IPS-15b (cell line): ENCODE results near the gene UBE2D1.

Experiments used
- H3K27me3 ChIP-seq: one replicate; pipeline ENCODE4 v1.6.1; 2013; ENCODE audit warnings: low read length; ENCODE audit not compliant: control insufficient read depth, insufficient read depth
- H3K36me3 ChIP-seq: one replicate; pipeline ENCODE4 v1.6.1; 2013; ENCODE audit warnings: low read length; ENCODE audit not compliant: control insufficient read depth, insufficient read depth
- H3K4me1 ChIP-seq: one replicate; pipeline ENCODE4 v1.6.1; 2013; ENCODE audit warnings: mild to moderate bottlenecking, low read length; ENCODE audit not compliant: control insufficient read depth, insufficient read depth
- H3K4me3 ChIP-seq: one replicate; pipeline ENCODE4 v1.5.1; 2013; ENCODE audit warnings: low read depth, low read length
- H3K9ac ChIP-seq: one replicate; pipeline ENCODE4 v1.6.1; 2013; ENCODE audit warnings: low read depth, mild to moderate bottlenecking, low read length
- H3K9me3 ChIP-seq: one replicate; pipeline ENCODE4 v1.6.1; 2013; ENCODE audit warnings: mild to moderate bottlenecking, low read length; ENCODE audit not compliant: control insufficient read depth, insufficient read depth

The UBE2D1 gene

DNA sequence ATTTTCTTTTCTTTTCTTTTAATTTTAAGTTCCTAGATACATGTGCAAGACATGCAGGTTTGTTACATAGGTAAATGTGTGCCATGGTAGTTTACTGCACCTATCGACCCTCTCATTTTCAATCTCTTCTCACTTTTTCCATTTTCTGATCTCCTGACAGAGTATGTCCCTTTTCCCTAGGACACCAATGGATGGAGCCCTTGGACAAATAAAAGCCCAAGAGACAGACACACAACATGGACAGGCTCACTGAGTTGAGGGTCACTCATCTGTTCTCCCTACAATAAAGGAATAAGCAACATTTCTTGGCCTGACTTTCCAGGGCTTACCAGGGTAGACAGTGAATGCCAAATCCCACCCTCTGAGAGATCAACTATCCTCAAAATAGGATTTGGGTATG, 15.2 kb upstream of the UBE2D1 start:
- Histone ChIP-seq H3K36me3 (no peaks in the 10 kb centered on the region), H3K4me1 (no peaks in the 10 kb centered on the region), H3K4me3 (no peak overlapping the region), H3K9ac (no peak overlapping the region), H3K9me3 (no peaks in the 10 kb centered on the region), H3K27me3 (no peaks in the 10 kb centered on the region)

DNA sequence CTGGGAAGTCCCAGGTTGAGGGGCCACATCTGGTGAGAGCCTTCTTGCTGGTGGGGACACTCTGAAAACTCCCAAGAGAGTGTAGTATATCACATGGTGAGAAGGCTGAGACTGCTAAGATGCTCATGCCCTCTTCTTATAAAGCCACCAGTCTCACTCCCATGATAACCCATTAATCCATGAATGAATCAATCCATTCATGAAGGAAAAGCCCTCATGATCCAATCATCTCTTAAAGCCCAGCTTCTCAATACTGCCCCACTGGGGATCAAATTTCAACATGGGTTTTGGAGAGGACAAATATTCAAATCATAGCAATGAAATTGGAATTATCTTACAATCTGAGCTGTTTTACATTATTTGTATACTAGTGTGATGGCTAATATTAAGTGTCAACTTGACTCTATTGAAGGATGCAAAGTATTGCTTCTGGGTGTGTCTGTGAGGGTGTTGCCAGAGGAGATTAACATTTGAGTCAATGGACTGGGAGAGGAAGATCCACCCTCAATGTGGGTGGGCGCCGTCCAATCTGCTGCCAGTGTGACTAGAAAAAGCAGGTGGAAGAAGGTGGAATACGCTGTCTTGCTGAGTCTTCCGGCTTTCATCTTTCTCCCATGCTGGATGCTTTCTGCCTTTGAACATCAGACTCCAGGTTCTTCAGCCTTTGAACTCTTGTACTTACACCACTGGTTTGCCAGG, 14.3 kb upstream of the UBE2D1 start:
- Histone ChIP-seq H3K4me3 (no peak overlapping the region), H3K27me3 (no peaks in the 10 kb centered on the region), H3K36me3 (no peaks in the 10 kb centered on the region), H3K9me3 (no peaks in the 10 kb centered on the region), H3K4me1 (no peaks in the 10 kb centered on the region), H3K9ac (no peak overlapping the region)

GRCh38 chr10:58322072-58322834, 12.6 kb upstream of the UBE2D1 start:
- H3K9me3 ChIP-seq, result no peaks in the 10 kb centered on the region
- H3K9ac ChIP-seq, result no peak overlapping the region
- H3K36me3 ChIP-seq, result no peaks in the 10 kb centered on the region
- H3K27me3 ChIP-seq, result no peaks in the 10 kb centered on the region
- no peaks in the 10 kb centered on the region for H3K4me1 ChIP-seq
- no peak overlapping the region for H3K4me3 ChIP-seq

GRCh38 chr10:58322835-58323209, 12.0 kb upstream of the UBE2D1 start:
- no peaks in the 10 kb centered on the region for H3K27me3 ChIP-seq
- no peak overlapping the region for H3K9ac ChIP-seq
- H3K36me3 ChIP-seq, result no peaks in the 10 kb centered on the region
- H3K4me1 ChIP-seq, result no peaks in the 10 kb centered on the region
- H3K4me3 ChIP-seq, result no peak overlapping the region
- no peaks in the 10 kb centered on the region for H3K9me3 ChIP-seq

DNA sequence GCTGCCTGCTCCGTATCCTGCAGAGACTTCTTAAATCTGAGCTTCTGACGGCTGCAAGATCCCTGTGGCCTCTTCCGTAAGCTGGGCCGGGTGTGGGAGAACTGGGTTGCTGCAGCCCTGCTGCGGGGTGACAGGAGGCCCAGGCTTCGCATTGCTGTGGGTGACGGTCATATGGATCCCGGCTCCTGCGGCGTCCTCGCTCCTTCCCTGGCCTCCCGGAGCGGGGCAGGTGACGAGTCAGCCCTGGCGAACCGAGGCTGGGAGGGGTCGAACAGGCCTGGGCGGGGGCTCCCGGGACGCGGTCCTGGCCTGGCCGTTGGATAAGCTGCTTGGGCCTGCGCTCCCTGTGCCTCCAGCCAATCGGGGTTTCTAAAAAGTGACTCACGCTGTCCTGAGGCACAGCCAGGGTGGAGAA, 7.8 kb upstream of the UBE2D1 start:
- Histone ChIP-seq H3K9ac (no peak overlapping the region), H3K4me3 (peak overlapping the region; percentile 4), H3K4me1 (no peaks in the 10 kb centered on the region), H3K9me3 (no peaks in the 10 kb centered on the region), H3K27me3 (no peaks in the 10 kb centered on the region), H3K36me3 (no peaks in the 10 kb centered on the region)

DNA sequence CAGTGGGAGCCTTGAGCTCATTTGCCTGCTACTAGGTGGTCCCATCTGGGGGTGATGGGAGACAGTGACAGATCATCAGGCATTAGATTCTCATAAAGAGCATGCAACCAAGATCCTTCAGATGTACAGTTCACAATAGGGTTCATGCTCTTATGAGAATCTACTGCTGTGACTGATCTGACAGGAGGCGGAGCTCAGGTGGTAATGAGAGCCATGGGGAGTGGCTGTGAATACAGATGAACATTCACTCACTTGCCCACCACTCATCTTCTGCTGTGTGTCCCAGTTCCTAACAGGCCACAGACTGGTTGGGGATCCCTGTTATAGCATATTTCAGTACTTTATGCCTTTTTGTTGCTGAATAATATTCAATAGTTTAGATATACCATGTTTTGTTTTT, 6.6 kb upstream of the UBE2D1 start:
- Histone ChIP-seq H3K4me3 (no peak overlapping the region), H3K27me3 (no peaks in the 10 kb centered on the region), H3K36me3 (no peaks in the 10 kb centered on the region), H3K9me3 (no peaks in the 10 kb centered on the region), H3K9ac (no peak overlapping the region), H3K4me1 (no peaks in the 10 kb centered on the region)

GRCh38 chr10:58330431-58330830, 4.4 kb upstream of the UBE2D1 start:
- Histone ChIP-seq H3K4me3 (no peak overlapping the region), H3K4me1 (no peaks in the 10 kb centered on the region), H3K27me3 (no peaks in the 10 kb centered on the region), H3K9me3 (no peaks in the 10 kb centered on the region), H3K9ac (no peak overlapping the region), H3K36me3 (no peaks in the 10 kb centered on the region)

GRCh38 chr10:58331646-58332045, 3.2 kb upstream of the UBE2D1 start:
- H3K36me3 ChIP-seq, result no peaks in the 10 kb centered on the region
- no peaks in the 10 kb centered on the region for H3K9me3 ChIP-seq
- H3K27me3 ChIP-seq, result no peaks in the 10 kb centered on the region
- no peaks in the 10 kb centered on the region for H3K4me1 ChIP-seq
- H3K9ac ChIP-seq, result no peak overlapping the region
- no peak overlapping the region for H3K4me3 ChIP-seq

DNA sequence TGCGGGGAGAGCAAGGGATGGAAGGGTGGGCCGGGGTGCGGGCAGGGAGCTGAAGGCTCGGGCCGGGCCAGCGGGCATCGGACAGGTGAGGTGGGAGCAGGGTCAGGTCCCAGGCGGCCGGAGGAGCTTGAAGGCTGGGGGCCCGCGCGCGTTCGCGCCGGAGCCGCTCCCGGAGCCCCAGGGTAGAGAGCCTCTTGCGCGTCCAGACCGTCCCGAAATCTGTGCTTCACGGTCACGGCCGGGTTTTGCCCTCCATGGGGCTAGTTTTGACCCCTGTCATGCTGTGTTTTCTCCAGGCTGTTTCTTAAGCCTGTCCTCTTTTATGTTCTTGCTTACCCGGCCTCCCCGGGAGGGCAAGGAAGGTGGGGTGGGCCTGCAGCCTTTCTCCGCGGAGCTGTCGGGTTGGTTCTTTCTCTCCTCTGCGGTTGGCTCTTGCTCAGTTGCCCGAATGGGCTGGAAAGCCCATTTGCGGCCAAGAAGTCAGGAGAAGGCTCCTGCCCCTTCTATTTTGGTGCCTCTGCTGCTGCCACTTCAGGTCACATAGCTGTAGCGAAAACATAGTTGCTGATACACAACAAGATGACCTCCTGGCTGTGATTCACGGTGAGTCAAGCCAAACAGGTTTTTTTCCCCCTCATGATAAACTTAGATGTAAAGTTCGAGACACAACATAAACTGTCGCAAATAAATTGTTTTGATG, 650 bp downstream of the UBE2D1 start:
- H3K27me3 ChIP-seq, result no peaks in the 10 kb centered on the region
- H3K4me1 ChIP-seq, result peaks cover 2% of the 10 kb centered on the region
- H3K36me3 ChIP-seq, result no peaks in the 10 kb centered on the region
- H3K9me3 ChIP-seq, result no peaks in the 10 kb centered on the region
- peak overlapping the region; percentile 82 for H3K4me3 ChIP-seq
- peak overlapping the region; percentile 70 for H3K9ac ChIP-seq

- H3K9ac ChIP-seq, result no peak overlapping the region
- no peaks in the 10 kb centered on the region for H3K36me3 ChIP-seq
- H3K4me3 ChIP-seq, result peak overlapping the region; percentile 82
- H3K9me3 ChIP-seq, result no peaks in the 10 kb centered on the region
- H3K4me1 ChIP-seq, result peaks cover 7% of the 10 kb centered on the region
- H3K27me3 ChIP-seq, result no peaks in the 10 kb centered on the region
These were observed 1.4 kb downstream of the UBE2D1 start for GRCh38 chr10:58336242-58336641.

GRCh38 chr10:58341422-58341821, 6.6 kb downstream of the UBE2D1 start:
- no peak overlapping the region for H3K4me3 ChIP-seq
- H3K36me3 ChIP-seq, result no peaks in the 10 kb centered on the region
- H3K9ac ChIP-seq, result no peak overlapping the region
- peaks cover 9% of the 10 kb centered on the region for H3K4me1 ChIP-seq
- no peaks in the 10 kb centered on the region for H3K9me3 ChIP-seq
- no peaks in the 10 kb centered on the region for H3K27me3 ChIP-seq

DNA sequence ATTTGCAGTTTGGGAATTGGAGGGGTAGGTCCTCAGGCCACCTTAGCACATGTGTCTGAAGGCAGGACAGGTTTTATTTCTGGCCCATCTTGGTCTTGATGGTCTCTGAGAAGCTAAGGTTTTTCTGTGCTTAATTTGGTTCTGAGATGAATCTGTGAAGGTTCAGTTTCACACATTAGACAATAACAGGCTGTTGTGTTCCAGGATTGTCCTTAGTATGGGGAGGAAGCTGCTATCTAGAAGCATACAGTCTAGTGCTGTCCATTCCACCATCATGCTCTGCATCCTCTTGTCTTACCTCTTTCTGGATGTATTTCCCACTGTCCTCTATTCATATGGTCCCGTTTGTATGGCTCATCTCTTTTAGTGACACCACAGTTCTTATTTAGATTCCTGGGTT, 7.1 kb downstream of the UBE2D1 start:
- no peaks in the 10 kb centered on the region for H3K27me3 ChIP-seq
- no peaks in the 10 kb centered on the region for H3K36me3 ChIP-seq
- no peak overlapping the region for H3K9ac ChIP-seq
- H3K9me3 ChIP-seq, result no peaks in the 10 kb centered on the region
- no peak overlapping the region for H3K4me3 ChIP-seq
- peaks cover 9% of the 10 kb centered on the region for H3K4me1 ChIP-seq
